Keratinocyte (primary cell): ENCODE data around the gene DOP1A. TPM values are rescaled to one million over a fixed set of nuclear protein-coding genes. Genes with fewer than 3 reads are reported as not detected.

Experiments
- DNase-seq: peaks from one replicate; pipeline ENCODE4 v3.0.0-alpha.2; 2011; ENCODE audit warnings: low read depth, missing footprints, low spot score
- FAIRE-seq: peaks from 2 replicates; lab custom pipeline; 2011; peaks lifted over from hg19 to GRCh38; lab: Jason Lieb, UNC
- H2AFZ ChIP-seq: 2 replicates; pipeline ENCODE4 v1.6.0; 2012; ENCODE audit warnings: low read length, control low read depth, inconsistent platforms; ENCODE audit not compliant: control insufficient read depth
- H3K27ac ChIP-seq: 2 replicates; pipeline ENCODE4 v1.5.1; 2011; ENCODE audit warnings: low read length; ENCODE audit not compliant: control insufficient read depth, insufficient read depth
- H3K27me3 ChIP-seq: 3 replicates; pipeline ENCODE4 v1.6.0; 2011; ENCODE audit warnings: low read length; ENCODE audit not compliant: control insufficient read depth, insufficient read depth; ENCODE audit errors: extremely low read depth
- H3K36me3 ChIP-seq, 2 experiments: 2 replicates in 1 of 2; 3 replicates in 1 of 2; pipeline ENCODE4 v1.5.1; 2011; ENCODE audit warnings: low read length in 2 of 2, mild to moderate bottlenecking in 1 of 2; ENCODE audit not compliant: control insufficient read depth in 2 of 2, insufficient read depth in 2 of 2; ENCODE audit errors: extremely low read depth in 1 of 2
- H3K4me1 ChIP-seq: 3 replicates; pipeline ENCODE4 v1.5.1; 2011; ENCODE audit warnings: low read length; ENCODE audit not compliant: control insufficient read depth, insufficient read depth; ENCODE audit errors: extremely low read depth
- H3K4me2 ChIP-seq: 3 replicates; pipeline ENCODE4 v1.6.0; 2011; ENCODE audit warnings: low read depth, low read length; ENCODE audit not compliant: control insufficient read depth, insufficient read depth; ENCODE audit errors: extremely low read depth
- H3K4me3 ChIP-seq, 3 experiments: fragments of 200-600 bp in 1 of 3; sonication (generic) in 1 of 3; 2 replicates in 2 of 3; 3 replicates in 1 of 3; pipeline ENCODE4 v1.5.1; 2011 to 2016; ENCODE audit warnings: low read length in 3 of 3, mild to moderate bottlenecking in 3 of 3, control low read depth in 2 of 3, inconsistent platforms in 1 of 3, low read depth in 1 of 3, mixed read lengths in 1 of 3, mixed run types in 1 of 3, moderate library complexity in 1 of 3; ENCODE audit not compliant: control insufficient read depth in 2 of 3, insufficient read depth in 2 of 3; ENCODE audit errors: extremely low read depth in 1 of 3
- H3K79me2 ChIP-seq: 2 replicates; pipeline ENCODE4 v1.6.0; 2012; ENCODE audit warnings: low read length; ENCODE audit not compliant: control insufficient read depth, insufficient read depth
- H3K9ac ChIP-seq: 3 replicates; pipeline ENCODE4 v1.6.0; 2011; ENCODE audit warnings: low read length; ENCODE audit not compliant: control insufficient read depth, insufficient read depth; ENCODE audit errors: extremely low read depth
- H3K9me1 ChIP-seq: 3 replicates; pipeline ENCODE4 v1.6.0; 2011; ENCODE audit warnings: low read length; ENCODE audit not compliant: control insufficient read depth, insufficient read depth; ENCODE audit errors: extremely low read depth
- H3K9me3 ChIP-seq: 2 replicates; pipeline ENCODE4 v1.5.1; 2012; ENCODE audit warnings: low read depth, low read length; ENCODE audit not compliant: control insufficient read depth
- H4K20me1 ChIP-seq: 3 replicates; pipeline ENCODE4 v1.6.0; 2011; ENCODE audit warnings: low read length; ENCODE audit not compliant: control insufficient read depth, insufficient read depth; ENCODE audit errors: extremely low read depth
- CTCF ChIP-seq, 3 experiments: IDR thresholded peaks in 1 of 3; conservative IDR thresholded peaks in 1 of 3; optimal IDR thresholded peaks in 1 of 3; 2 replicates in 2 of 3; 3 replicates in 1 of 3; pipeline versions ENCODE3 to v1.5.1; 2011; ENCODE audit warnings: low read length in 3 of 3, mild to moderate bottlenecking in 3 of 3, moderate library complexity in 2 of 3, control low read depth in 1 of 3, inconsistent platforms in 1 of 3; ENCODE audit not compliant: insufficient read depth in 2 of 3; ENCODE audit errors: extremely low read depth in 1 of 3
- EZH2 ChIP-seq: IDR thresholded peaks from one replicate; pipeline ENCODE4 v1.6.1; 2012; ENCODE audit warnings: inconsistent platforms, mild to moderate bottlenecking, low read length, moderate library complexity
- dilution Hi-C: fragments of 300-500 bp; cut with MboI; formaldehyde crosslinking; loops from one replicate; pipeline ENCODE4 v1.7.0; 2020; ENCODE audit warnings: low sequenced_read_pairs; ENCODE audit not compliant: extremely low pct_ligation_motif_present
- polyA plus RNA-seq, 5 experiments: library from polyadenylated mRNA; depleted of rRNA in 3 of 5; stranded (reverse) in 3 of 5; stranded (forward) in 1 of 5; unstranded in 1 of 5; fragments of >200 nt; gene quantifications; 1 replicate in 1 of 5; 2 replicates in 3 of 5; 3 replicates in 1 of 5; pipeline versions ENCODE4 v1.2.1 to v1.2.3, GENCODE V29; 2011 to 2012; ENCODE audit warnings: missing spikeins in 2 of 5, low read depth in 1 of 5, low replicate concordance in 1 of 5

DOP1A gene
- polyA plus RNA-seq, 1 donor (not counting 4 experiments of a cell fraction or from before 2014, with no cell fraction given), result 14.1 TPM

GRCh38 chr6:83168556-83168955 is 101.1 kb downstream of the DOP1A start:
- no peaks in the 10 kb centered on the region for H3K4me1 ChIP-seq
- peaks cover 16 to 37% of the 10 kb centered on the region in 2 experiments for H3K36me3 ChIP-seq
- H2AFZ ChIP-seq, result no peak overlapping the region
- no peak overlapping the region for H3K9ac ChIP-seq
- no peaks in the 10 kb centered on the region for H3K9me1 ChIP-seq
- dilution Hi-C loops, result no loop called here
- H4K20me1 ChIP-seq, result no peaks in the 10 kb centered on the region
- H3K9me3 ChIP-seq, result no peaks in the 10 kb centered on the region
- H3K27me3 ChIP-seq, result no peaks in the 10 kb centered on the region
- no peak overlapping the region for H3K4me2 ChIP-seq
- no peak for DNase-seq
- no peak overlapping the region for H3K27ac ChIP-seq
- TF ChIP-seq EZH2 (no peak), CTCF (optimal IDR thresholded peaks at IDR 0.05 in 1 of 3, IDR thresholded peaks at IDR 0.05 in 1 of 3, conservative IDR thresholded peaks at IDR 0.05 in 1 of 3; ENCODE audit: extremely low read depth in 1 of 3, insufficient read depth in 2 of 3, low read length in 3 of 3) (no peak)
- H3K4me3 ChIP-seq, result no peak overlapping the region
- FAIRE-seq, result no peak
- H3K79me2 ChIP-seq, result no peaks in the 10 kb centered on the region

- FAIRE-seq (no peak), DNase-seq (no peak)
- Histone ChIP-seq H3K79me2 (no peaks in the 10 kb centered on the region), H2AFZ (no peak overlapping the region), H3K4me1 (no peaks in the 10 kb centered on the region), H3K27me3 (no peaks in the 10 kb centered on the region), H3K4me2 (no peak overlapping the region), H3K4me3 (no peak overlapping the region), H3K9me1 (no peaks in the 10 kb centered on the region), H3K27ac (no peak overlapping the region), H3K36me3 (peaks cover 14 to 37% of the 10 kb centered on the region in 2 experiments), H3K9me3 (no peaks in the 10 kb centered on the region), H3K9ac (no peak overlapping the region), H4K20me1 (no peaks in the 10 kb centered on the region)
- dilution Hi-C loops, result no loop called here
- TF ChIP-seq EZH2 (no peak), CTCF (optimal IDR thresholded peaks at IDR 0.05 in 1 of 3, IDR thresholded peaks at IDR 0.05 in 1 of 3, conservative IDR thresholded peaks at IDR 0.05 in 1 of 3; ENCODE audit: extremely low read depth in 1 of 3, insufficient read depth in 2 of 3, low read length in 3 of 3) (no peak)
Observed at GRCh38 chr6:83169106-83169505, 101.6 kb downstream of the DOP1A start.
